ENCODE results near the gene PRCP.

Gene PRCP

DNA sequence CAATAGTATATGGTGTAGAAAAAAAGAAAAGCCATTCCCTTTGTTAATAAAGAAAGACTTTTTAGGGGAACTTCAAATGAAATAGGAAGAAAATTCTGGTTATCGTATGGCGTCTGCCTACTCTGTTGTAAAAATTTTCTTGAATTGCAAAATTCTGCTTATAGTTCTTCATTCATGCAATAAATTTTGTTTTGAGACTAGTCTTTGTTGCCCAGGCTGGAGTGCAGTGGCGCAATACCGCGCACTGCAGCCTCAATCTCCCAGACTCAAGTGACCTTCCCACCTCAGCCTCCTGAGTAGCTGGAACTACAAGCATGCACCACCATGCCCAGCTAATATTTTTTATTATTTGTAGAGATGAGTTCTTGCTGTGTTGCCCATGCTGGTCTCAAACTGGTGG, 7.1 kb upstream of the PRCP start:
- ATAC-seq = no peak
- DNase-seq = no peak

DNA sequence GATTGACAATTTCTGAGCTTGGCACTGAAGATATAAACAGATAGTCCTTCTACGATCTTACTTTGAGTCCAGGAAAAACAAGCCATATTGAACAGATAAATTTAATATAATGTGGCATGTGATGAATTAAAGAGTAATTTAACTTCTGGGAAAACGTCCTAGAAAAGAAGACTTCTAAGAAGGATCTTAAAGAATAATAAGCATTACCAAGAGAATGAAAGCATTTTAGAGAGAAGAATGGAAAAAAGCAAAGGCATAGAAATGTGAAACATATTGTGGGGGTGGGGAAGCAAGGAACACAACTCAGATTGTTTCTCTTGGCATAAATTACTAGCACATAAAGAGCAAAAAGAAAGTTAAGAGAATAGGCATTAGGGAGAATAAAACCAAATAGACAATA, 6.7 kb upstream of the PRCP start:
- no peak for DNase-seq
- ATAC-seq = no peak

DNA sequence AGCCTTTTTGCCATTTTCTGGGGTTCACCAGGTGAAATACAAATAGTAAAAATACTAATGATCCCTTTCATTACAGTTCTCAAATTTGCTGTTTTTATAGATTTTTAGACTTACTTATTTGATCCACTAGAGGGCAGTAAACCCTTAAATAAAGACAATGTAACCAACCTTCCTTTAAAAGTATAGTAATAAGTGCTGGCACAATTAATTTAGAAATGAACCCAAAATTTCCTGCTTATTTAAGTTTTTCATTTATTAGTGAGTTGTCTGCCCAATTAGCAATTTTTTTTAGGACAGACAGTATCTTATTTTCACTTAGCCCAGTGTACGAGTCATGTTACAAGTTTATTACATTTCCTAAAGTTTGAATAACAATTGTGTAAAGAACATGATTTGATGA, 6.0 kb upstream of the PRCP start:
- no peak for ATAC-seq
- no peak for DNase-seq

- no peak for ATAC-seq
- DNase-seq = no peak
Measured at GRCh38 chr11:82903843-82904586, 3.8 kb upstream of the PRCP start.

- ATAC-seq (no peak), DNase-seq (no peak)
Measured at GRCh38 chr11:82902880-82903279, 2.6 kb upstream of the PRCP start.

DNA sequence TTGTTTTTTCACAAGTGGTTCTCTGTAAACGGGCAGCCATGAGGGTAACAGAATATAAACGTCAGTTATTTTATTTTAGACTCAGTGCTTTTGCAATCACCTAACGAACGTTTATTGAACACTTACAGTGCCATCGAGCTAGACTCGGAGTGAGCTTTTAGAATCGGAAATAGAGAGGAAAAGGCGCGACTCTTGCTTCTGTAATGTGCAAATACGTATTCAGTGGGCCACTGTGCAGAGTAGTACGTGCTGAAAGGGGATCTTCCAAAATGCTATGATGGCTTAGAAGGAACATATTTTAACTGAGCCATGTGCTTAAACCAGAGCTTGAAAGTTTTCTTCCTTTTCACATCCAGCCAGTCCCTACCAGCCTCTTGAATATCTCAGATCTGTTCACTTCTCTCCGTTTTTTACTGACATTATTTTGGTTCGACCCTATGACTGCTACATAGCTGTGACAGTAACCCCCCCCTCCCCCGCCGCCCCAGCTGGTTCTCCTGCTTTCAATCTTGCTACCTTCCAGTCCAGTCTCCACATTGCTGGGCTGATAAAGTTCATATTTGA, 1.8 kb upstream of the PRCP start:
- no peak for ATAC-seq

DNA sequence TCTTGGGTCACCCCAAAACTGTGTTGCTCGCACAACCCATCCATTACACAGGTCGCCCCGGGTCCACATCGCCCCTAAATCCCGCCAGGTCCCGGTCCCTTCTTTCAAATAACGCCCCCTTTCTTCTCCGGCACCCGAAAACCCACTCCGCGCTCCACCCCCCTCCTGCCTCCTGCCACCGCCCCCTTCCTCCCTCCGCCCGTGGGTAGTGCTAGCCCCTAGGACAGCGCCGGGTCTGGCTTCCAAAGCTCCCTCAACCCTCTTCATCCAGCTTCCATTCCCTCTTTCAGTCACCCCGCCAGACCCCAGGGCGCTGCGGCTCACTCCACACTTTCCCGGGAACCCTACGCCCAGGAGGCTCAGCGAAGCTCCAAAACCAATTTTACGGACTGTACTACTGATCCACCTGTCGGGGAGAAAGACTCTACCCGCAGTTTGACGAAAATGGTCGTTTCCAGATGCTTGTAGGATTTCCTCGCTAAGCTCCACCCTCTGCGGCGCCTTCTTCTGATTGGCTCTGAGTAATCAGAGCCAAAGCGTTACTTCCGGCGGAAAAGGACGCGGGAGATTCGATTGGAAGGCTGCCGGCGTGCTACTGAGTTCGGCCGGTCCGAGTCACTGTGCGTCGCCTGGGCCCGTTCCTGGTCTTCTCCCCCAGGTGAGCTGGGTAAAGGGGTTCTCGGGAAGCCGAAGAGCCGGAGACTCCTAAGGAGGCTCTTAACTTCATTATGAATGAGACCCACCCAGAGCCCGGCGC, 1.1 kb upstream of the PRCP start, which contains the start of gene DDIAS:
TSS of gene DDIAS (plus strand) at position 572 of the 757 bp plus-strand sequence. CDS start 13,003 bp downstream, outside the sequence.
- peak; percentile 94 for DNase-seq
- peak; percentile 68 for ATAC-seq

More for the DNA sequence above, 1.8 kb upstream of the PRCP start:
- DNase-seq = no peak

DNA sequence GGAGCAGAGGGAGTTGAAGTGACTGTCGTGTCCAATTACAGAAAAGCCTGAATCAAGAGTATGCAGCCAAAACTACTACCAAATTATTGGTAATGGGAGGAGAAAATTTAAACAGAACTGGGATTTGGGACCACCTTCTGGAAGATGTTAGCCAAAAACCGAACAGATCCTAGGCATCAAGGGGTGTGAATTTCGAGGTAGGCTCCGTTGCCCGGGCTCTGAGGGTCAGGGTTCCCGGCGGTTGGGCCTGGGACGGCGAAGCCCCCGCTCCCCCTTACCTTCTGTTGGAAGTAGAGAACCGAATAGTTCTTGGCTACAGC, 313 bp downstream of the PRCP start:
- DNase-seq (no peak), ATAC-seq (no peak)

- ATAC-seq = no peak
- no peak for DNase-seq
Measured at GRCh38 chr11:82899186-82899820, 927 bp downstream of the PRCP start.

- no peak for ATAC-seq
Measured at GRCh38 chr11:82898241-82898640, 2.0 kb downstream of the PRCP start.

GRCh38 chr11:82896183-82896582, 4.0 kb downstream of the PRCP start:
- ATAC-seq = no peak
- DNase-seq = no peak

More at GRCh38 chr11:82898241-82898640, 2.0 kb downstream of the PRCP start:
- no peak for DNase-seq

DNA sequence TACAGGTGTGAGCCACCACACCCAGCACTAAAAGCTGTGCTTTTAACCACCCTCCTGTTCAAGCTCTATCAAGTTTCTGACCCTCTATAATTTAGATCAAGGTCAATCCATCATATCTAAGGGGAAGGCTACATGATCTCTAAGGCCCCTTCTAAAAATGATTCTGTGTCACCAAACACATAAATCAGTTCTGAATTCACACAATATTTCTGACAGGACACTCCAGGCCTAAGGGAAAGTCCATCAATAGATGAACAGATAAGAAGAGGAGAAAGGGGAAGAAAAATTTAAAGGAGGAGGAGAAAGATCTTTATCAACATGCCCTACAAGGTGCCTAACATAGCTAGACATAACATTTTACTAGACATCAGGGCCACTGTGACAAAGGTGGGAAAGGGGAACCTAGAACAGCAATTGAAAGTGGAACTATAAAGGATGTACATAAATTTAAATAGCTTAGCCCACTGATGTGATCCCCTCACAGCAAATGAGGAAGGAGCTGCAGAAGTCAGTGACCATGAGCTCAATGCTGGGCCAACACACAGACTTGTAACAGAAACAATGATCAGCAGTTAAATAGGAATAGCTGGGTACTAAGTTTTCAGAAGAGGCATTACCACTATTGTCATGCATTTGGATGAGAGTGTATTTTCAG, 4.7 kb downstream of the PRCP start:
- ATAC-seq (no peak), DNase-seq (no peak)

- ATAC-seq (peak; percentile 37), DNase-seq (no peak)
Measured at GRCh38 chr11:82892611-82893169, 7.5 kb downstream of the PRCP start.

DNA sequence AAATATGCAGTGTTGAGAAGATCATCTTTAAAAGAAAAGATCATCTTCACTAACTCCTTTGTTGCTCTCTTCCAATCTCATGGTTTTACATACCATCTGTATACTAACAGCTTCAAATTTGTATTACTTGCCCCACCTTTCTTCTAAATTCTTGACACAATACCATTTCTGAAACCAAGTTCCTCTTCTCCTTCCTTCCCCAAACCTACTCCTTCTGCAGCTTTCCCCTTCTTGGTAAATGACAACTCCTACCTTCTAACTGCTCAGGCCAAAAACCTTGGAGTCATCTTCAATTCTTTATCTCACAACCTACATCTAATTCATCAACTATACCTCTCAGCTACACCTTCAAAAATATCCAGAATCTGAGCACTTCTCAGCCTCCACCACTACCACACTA, 9.3 kb downstream of the PRCP start:
- no peak for ATAC-seq
- no peak for DNase-seq

GRCh38 chr11:82890002-82890341, 10.3 kb downstream of the PRCP start:
- no peak for ATAC-seq

DNA sequence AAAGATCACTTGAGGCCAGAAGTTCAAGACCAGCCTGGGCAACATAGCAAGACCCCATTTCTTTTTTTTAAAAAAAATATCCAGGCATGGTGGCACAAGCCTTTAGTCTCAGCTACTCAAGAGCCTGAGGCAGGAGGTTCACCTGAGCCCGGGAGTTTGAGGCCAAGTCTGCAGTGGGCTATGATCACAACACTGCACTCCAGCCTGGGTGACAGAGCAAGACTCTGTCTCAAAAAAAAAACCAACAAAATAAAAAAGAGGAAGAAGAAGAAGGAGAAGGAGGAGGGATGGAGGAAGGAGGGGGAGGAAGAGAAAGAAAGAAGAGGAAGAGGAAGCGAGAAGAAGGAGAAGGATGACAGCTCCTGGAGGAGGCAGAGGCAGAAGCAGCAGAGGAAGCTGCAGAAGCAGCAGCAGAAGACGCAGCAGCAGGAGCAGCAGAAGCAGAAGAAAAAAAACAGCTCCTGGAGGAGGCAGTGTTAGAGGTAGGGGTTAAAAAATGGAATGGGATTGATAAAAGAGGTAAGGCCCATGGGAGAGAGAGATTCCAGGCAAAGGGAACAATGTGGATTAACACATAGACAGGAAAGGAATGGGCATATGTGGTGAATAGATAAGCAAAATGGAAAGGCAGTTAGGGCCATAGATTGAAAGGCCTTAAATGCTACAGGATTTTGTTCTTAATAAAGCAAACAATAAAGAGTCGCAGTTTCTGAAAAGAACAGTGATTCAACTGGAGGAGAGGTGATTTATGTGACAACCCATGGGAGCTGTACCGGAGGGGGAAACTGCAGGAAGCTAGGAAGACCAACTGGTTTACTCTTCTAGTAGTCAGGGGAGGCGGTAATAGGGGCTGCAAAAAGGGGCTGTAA, 10.9 kb downstream of the PRCP start:
- DNase-seq (no peak), ATAC-seq (no peak)

More at GRCh38 chr11:82890002-82890341, 10.3 kb downstream of the PRCP start:
- DNase-seq = no peak

- DNase-seq = no peak
- no peak for ATAC-seq
Measured at GRCh38 chr11:82883853-82884252, 16.4 kb downstream of the PRCP start.

GRCh38 chr11:82874646-82875523, 25.3 kb downstream of the PRCP start:
- no peak for DNase-seq
- peak; percentile 46 for ATAC-seq

DNA sequence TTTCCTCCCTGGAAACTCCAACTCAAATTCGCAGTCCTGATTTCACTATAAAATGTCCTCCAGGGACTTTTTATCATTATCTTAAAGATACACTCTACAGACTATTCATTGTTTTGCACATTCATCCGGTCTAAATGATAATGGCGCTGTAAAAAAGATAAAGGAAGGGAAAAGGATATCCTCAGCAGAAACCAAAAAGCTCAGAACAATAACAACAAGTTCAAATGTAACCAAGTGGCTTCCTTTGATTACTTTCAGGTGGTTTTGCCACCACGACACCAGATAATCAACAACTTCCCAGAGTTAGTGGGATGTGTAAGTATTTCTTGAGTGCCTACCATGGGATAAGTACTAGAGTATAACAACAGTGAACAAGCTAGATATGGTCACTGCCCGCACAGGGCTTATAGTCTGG, 26.3 kb downstream of the PRCP start:
- peak; percentile 64 for ATAC-seq
- no peak for DNase-seq

All from stimulated activated naive CD8-positive, alpha-beta T cell treated with anti-CD3 and anti-CD28 coated beads, Interleukin-15, Interleukin-2, amounts not matched to agents 100 U/mL and 50 U/mL, for 24 hours (primary cell).